HL-60 (cell line): ENCODE measurements around the gene RNF112.
"Not testable (repeated sequence)": the region's sequence is repeated elsewhere in the genome, so short reads cannot be mapped to it uniquely, and the experiment has no call there.

Experiments
- DNase-seq, 2 experiments: peaks; one replicate each; pipeline ENCODE4 v3.0.0-alpha.2; 2010 to 2020; ENCODE audit warnings: low read depth in 1 of 2, low spot score in 1 of 2
- H3K27ac ChIP-seq: fragments of 250-450 bp; sonication (Bioruptor Pico); replicated peaks from 2 replicates; pipeline ENCODE4 v1.5.1; 2020; ENCODE audit warnings: mild to moderate bottlenecking, moderate library complexity
- H3K27me3 ChIP-seq: fragments of 250-450 bp; sonication (Bioruptor Pico); 2 replicates; pipeline ENCODE4 v1.5.1; 2021; ENCODE audit warnings: mild to moderate bottlenecking, moderate library complexity; ENCODE audit not compliant: insufficient read depth, poor library complexity, severe bottlenecking
- H3K4me3 ChIP-seq: replicated peaks from 2 replicates; pipeline ENCODE4 v1.5.1; 2011; ENCODE audit warnings: mild to moderate bottlenecking, control low read depth, low read length; ENCODE audit not compliant: insufficient read depth
- GABPA ChIP-seq: IDR thresholded peaks from 2 replicates; pipeline ENCODE4 v1.6.1; 2012; ENCODE audit warnings: low read depth
- POLR2AphosphoS5 ChIP-seq: IDR thresholded peaks from 2 replicates; pipeline ENCODE4 v1.6.1; 2012; ENCODE audit warnings: low read depth
- SPI1 ChIP-seq: IDR thresholded peaks from 2 replicates; pipeline ENCODE4 v1.6.1; 2012; ENCODE audit warnings: low read depth, mild to moderate bottlenecking, borderline replicate concordance
- TF ChIP-seq, protein P1 (sequence below): IDR thresholded peaks from 2 replicates; pipeline ENCODE4 v1.6.1; 2012; ENCODE audit warnings: low read depth; ENCODE audit not compliant: insufficient replicate concordance
- TF ChIP-seq, protein P2 (sequence below): IDR thresholded peaks from one replicate; pipeline ENCODE4 v1.5.1; 2011; ENCODE audit warnings: low read length, control low read depth, inconsistent platforms; ENCODE audit not compliant: insufficient read depth

RNF112 gene

GRCh38 chr17:19442731-19443130 lies 31.7 kb downstream of the RNF112 start:
- Histone ChIP-seq H3K4me3 (no peak overlapping the region), H3K27ac (no peak overlapping the region), H3K27me3 (no peaks in the 10 kb centered on the region)
- TF ChIP-seq, protein P1, sequence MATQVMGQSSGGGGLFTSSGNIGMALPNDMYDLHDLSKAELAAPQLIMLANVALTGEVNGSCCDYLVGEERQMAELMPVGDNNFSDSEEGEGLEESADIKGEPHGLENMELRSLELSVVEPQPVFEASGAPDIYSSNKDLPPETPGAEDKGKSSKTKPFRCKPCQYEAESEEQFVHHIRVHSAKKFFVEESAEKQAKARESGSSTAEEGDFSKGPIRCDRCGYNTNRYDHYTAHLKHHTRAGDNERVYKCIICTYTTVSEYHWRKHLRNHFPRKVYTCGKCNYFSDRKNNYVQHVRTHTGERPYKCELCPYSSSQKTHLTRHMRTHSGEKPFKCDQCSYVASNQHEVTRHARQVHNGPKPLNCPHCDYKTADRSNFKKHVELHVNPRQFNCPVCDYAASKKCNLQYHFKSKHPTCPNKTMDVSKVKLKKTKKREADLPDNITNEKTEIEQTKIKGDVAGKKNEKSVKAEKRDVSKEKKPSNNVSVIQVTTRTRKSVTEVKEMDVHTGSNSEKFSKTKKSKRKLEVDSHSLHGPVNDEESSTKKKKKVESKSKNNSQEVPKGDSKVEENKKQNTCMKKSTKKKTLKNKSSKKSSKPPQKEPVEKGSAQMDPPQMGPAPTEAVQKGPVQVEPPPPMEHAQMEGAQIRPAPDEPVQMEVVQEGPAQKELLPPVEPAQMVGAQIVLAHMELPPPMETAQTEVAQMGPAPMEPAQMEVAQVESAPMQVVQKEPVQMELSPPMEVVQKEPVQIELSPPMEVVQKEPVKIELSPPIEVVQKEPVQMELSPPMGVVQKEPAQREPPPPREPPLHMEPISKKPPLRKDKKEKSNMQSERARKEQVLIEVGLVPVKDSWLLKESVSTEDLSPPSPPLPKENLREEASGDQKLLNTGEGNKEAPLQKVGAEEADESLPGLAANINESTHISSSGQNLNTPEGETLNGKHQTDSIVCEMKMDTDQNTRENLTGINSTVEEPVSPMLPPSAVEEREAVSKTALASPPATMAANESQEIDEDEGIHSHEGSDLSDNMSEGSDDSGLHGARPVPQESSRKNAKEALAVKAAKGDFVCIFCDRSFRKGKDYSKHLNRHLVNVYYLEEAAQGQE = no peak
- no peak for TF ChIP-seq SPI1
- TF ChIP-seq POLR2AphosphoS5 = no peak
- TF ChIP-seq, protein P2, sequence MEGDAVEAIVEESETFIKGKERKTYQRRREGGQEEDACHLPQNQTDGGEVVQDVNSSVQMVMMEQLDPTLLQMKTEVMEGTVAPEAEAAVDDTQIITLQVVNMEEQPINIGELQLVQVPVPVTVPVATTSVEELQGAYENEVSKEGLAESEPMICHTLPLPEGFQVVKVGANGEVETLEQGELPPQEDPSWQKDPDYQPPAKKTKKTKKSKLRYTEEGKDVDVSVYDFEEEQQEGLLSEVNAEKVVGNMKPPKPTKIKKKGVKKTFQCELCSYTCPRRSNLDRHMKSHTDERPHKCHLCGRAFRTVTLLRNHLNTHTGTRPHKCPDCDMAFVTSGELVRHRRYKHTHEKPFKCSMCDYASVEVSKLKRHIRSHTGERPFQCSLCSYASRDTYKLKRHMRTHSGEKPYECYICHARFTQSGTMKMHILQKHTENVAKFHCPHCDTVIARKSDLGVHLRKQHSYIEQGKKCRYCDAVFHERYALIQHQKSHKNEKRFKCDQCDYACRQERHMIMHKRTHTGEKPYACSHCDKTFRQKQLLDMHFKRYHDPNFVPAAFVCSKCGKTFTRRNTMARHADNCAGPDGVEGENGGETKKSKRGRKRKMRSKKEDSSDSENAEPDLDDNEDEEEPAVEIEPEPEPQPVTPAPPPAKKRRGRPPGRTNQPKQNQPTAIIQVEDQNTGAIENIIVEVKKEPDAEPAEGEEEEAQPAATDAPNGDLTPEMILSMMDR = no peak
- TF ChIP-seq GABPA = no peak
- DNase-seq = no peak

DNA sequence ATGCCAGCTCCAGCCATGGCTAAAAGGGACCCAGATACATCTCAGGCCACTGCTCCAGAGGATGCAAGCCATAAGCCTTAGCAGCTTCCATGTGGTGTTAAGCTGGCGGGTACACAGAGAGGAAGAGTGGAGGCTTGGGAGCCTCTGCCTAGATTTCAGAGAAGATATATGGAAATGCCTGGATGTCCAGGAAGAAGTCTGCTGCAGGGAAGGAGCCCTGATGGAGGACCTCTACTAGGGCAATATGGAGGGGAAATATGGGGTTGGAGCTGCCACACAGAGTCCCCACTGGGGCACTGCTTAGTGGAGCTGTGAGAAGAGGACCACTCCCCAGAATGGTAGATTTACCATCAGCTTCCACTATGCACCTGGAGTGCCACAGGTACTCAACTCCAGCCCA lies 32.1 kb downstream of the RNF112 start:
- TF ChIP-seq, protein P2 = no peak
- TF ChIP-seq POLR2AphosphoS5 = no peak
- no peak for TF ChIP-seq SPI1
- TF ChIP-seq, protein P1 = no peak
- TF ChIP-seq GABPA = no peak
- Histone ChIP-seq H3K4me3 (no peak overlapping the region), H3K27ac (no peak overlapping the region), H3K27me3 (no peaks in the 10 kb centered on the region)
- no peak for DNase-seq

- TF ChIP-seq POLR2AphosphoS5 (no peak), SPI1 (no peak), GABPA (no peak)
- TF ChIP-seq, protein P1 = no peak
- TF ChIP-seq, protein P2 = no peak
- Histone ChIP-seq H3K27ac (no peak overlapping the region), H3K4me3 (no peak overlapping the region), H3K27me3 (no peaks in the 10 kb centered on the region)
- no peak for DNase-seq
Measured at GRCh38 chr17:19445105-19445504, 34.1 kb downstream of the RNF112 start.

- not testable (repeated sequence) for H3K4me3 ChIP-seq, H3K27me3 ChIP-seq, DNase-seq, H3K27ac ChIP-seq
Measured at GRCh38 chr17:19446577-19446976, 35.5 kb downstream of the RNF112 start.
